Brain microvascular endothelial cell (primary cell): Measurements from ENCODE around the gene RAPSN.

Experiments
- DNase-seq: peaks from one replicate; pipeline ENCODE4 v3.0.0-alpha.2; 2020
- H3K27ac ChIP-seq: fragments of 250-450 bp; sonication (Bioruptor Pico); 2 replicates; pipeline ENCODE4 v1.5.1; 2020; ENCODE audit warnings: mild to moderate bottlenecking, moderate library complexity
- H3K27me3 ChIP-seq: fragments of 250-450 bp; sonication (Bioruptor Pico); replicated peaks from 2 replicates; pipeline ENCODE4 v1.5.1; 2020; ENCODE audit warnings: mild to moderate bottlenecking
- H3K36me3 ChIP-seq: fragments of 250-450 bp; sonication (Bioruptor Pico); replicated peaks from 2 replicates; pipeline ENCODE4 v1.5.1; 2020; ENCODE audit warnings: mild to moderate bottlenecking
- H3K4me3 ChIP-seq: 2 replicates; pipeline ENCODE4 v1.5.1; 2011; ENCODE audit warnings: low read depth, mild to moderate bottlenecking, control low read depth, low read length, moderate library complexity
- in situ Hi-C: cut with HindIII; loops from 2 replicates; pipeline ENCODE4 v1.10.0; 2017; ENCODE audit warnings: low sequenced_read_pairs, low pct_ligation_motif_present
- TF ChIP-seq, protein P1 (sequence below): IDR thresholded peaks from 2 replicates; pipeline ENCODE4 v1.5.1; 2011; ENCODE audit warnings: low read depth, mild to moderate bottlenecking, moderate library complexity, low read length, control low read depth, inconsistent platforms; ENCODE audit errors: missing control alignments

The RAPSN gene

DNA sequence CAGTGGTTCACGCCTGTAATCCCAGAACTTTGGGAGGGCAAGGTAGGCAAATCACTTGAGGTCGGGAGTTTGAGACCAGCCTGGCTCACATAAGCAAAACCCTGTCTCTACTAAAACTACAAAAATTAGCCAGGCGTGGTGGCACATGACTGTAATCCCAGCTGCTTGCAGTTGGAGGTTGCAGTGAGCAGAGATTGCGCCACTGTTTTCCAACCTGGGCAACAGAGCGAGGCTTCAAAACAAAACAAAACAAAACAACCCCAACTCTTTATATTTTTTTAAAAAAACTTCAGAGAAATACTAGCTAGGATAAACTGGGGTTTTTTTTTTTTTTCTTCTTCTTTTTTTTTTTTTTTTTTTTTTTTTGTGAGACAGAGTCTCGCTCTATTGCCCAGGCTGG is 31.8 kb upstream of the RAPSN start:
- Histone ChIP-seq H3K27ac (no peak overlapping the region), H3K27me3 (no peaks in the 10 kb centered on the region), H3K4me3 (no peak overlapping the region), H3K36me3 (peaks cover 70% of the 10 kb centered on the region)
- DNase-seq, result no peak
- TF ChIP-seq, protein P1, sequence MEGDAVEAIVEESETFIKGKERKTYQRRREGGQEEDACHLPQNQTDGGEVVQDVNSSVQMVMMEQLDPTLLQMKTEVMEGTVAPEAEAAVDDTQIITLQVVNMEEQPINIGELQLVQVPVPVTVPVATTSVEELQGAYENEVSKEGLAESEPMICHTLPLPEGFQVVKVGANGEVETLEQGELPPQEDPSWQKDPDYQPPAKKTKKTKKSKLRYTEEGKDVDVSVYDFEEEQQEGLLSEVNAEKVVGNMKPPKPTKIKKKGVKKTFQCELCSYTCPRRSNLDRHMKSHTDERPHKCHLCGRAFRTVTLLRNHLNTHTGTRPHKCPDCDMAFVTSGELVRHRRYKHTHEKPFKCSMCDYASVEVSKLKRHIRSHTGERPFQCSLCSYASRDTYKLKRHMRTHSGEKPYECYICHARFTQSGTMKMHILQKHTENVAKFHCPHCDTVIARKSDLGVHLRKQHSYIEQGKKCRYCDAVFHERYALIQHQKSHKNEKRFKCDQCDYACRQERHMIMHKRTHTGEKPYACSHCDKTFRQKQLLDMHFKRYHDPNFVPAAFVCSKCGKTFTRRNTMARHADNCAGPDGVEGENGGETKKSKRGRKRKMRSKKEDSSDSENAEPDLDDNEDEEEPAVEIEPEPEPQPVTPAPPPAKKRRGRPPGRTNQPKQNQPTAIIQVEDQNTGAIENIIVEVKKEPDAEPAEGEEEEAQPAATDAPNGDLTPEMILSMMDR, result no peak
- in situ Hi-C loops, result no loop called here

DNA sequence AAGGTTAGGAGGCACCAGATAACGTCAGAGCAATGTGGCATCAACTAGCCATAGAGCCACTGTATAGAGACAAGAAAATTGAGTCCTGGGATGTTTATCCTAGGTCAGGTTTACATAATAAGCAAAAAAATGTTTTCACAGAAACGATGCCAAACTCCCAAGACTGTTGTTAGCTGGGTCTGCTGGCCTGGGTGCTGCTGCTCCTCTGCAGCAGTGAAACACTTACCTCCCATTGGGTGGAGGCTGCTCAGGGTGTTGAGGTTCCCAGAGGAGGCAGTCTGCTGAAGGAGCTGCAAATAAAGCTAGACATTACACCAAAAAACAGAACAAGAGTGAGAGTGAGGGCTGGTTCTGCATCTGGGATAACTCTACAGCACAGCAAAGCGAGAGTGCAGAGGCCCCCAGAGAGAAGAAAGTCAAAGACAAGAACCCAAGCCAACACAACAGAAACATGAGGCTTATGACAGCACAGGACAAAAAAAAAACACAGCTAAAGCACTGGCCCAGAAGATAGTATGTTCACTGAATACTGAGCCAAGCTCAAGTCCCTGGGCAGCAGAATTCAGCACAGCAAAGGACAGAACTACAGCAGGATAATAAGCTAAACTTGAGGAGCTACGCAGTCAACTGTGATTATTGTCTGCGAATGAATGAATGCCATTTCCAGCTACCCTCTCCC is 29.9 kb upstream of the RAPSN start:
- H3K27me3 ChIP-seq, result no peaks in the 10 kb centered on the region
- no peak for DNase-seq
- H3K27ac ChIP-seq, result no peak overlapping the region
- peaks cover 73% of the 10 kb centered on the region for H3K36me3 ChIP-seq
- H3K4me3 ChIP-seq, result no peak overlapping the region
- in situ Hi-C loops, result no loop called here
- TF ChIP-seq, protein P1, result no peak

DNA sequence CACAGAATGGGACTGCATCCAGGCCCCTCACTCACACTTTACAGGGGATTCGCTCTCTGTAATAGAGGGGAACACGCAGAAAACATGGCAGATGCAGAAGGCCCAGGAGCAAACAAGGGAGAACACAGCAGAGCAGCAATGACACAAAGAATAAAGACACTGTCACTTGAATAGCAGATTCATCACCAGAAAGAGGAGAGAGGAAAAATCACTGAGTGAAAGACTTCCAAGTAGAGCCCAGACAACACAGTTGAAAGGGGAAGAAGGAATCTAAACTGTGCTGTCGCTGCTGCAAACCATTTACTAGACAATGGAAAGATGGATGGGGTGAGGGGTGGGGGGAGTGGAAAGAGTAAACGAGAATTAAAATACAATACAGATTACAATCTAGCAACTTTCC is 28.8 kb upstream of the RAPSN start:
- TF ChIP-seq, protein P1, result no peak
- H3K27ac ChIP-seq, result no peak overlapping the region
- no peak for DNase-seq
- peaks cover 70% of the 10 kb centered on the region for H3K36me3 ChIP-seq
- in situ Hi-C loops, result no loop called here
- H3K4me3 ChIP-seq, result no peak overlapping the region
- no peaks in the 10 kb centered on the region for H3K27me3 ChIP-seq

DNA sequence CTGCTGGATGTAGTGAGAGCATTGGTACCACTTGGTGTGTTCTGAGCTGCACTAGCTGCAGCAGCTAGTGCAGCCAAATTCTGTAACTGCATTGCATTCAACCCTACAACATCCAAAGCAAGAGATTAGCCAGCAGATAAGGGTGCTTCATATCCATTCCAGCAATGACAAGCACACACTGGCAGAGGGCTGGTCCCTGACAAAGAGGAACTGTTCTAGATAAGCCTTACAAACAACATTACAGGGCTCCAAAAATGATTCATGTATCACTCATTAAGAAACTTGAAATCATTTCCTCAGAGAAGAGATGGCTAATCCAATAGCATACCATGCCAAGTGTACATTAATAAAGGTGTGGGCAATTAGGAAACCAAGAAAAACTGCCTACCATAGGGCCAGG is 28.4 kb upstream of the RAPSN start:
- Histone ChIP-seq H3K4me3 (no peak overlapping the region), H3K27ac (no peak overlapping the region), H3K36me3 (peaks cover 69% of the 10 kb centered on the region), H3K27me3 (no peaks in the 10 kb centered on the region)
- in situ Hi-C loops, result no loop called here
- DNase-seq, result peak; percentile 77
- TF ChIP-seq, protein P1, result no peak

DNA sequence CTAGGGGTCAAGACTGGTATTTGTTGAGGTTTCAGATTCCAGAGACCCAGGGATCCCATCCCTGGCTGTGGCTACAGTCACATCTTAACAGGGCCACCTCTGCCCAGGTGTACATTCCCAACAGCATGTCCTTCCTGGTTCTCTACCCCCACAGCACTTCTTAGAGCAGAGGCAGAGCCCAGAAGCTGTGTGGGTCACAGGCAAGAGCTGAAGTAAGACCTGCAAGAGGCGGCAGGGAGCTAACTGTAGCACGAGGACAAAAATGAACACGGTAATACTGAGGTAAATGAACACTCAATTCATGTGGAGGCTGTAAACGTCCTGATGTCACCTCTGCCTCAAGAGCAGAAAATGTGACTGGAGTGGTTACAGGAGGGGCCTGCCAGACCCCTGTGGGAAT is 21.7 kb upstream of the RAPSN start:
- no peak overlapping the region for H3K4me3 ChIP-seq
- DNase-seq, result no peak
- H3K27me3 ChIP-seq, result no peaks in the 10 kb centered on the region
- H3K36me3 ChIP-seq, result peaks cover 58% of the 10 kb centered on the region
- in situ Hi-C loops, result no loop called here
- TF ChIP-seq, protein P1, result no peak
- H3K27ac ChIP-seq, result no peak overlapping the region
